HepG2 (cell line): Measurements from ENCODE around the gene CPEB4. TPM values are rescaled to one million over a fixed set of nuclear protein-coding genes. Genes with fewer than 3 reads are reported as not detected.
A peak's percentile ranks its signal among the peaks of the same experiment; 100 is the strongest.

Source experiments
- BRCA1 ChIP-seq: sonication (generic); formaldehyde crosslinking; IDR thresholded peaks from 2 replicates; pipeline ENCODE4 v1.4.0; 2020; ENCODE audit warnings: missing genetic modification reagents
- GABPB1 ChIP-seq: IDR thresholded peaks from 2 replicates; pipeline ENCODE4 v1.6.1; 2016; ENCODE audit warnings: mild to moderate bottlenecking, missing genetic modification reagents, moderate library complexity, missing compliant biosample characterization
- HCFC1 ChIP-seq: fragments of 150-350 bp; IDR thresholded peaks from 2 replicates; pipeline ENCODE4 v1.6.1; 2014; ENCODE audit warnings: low read depth, low read length
- MEIS1 ChIP-seq: sonication (generic); formaldehyde crosslinking; IDR thresholded peaks from 2 replicates; pipeline ENCODE4 v1.9.0; 2021; ENCODE audit warnings: mild to moderate bottlenecking, missing genetic modification reagents, moderate library complexity, borderline replicate concordance
- NFE2L2 ChIP-seq: fragments of 150-350 bp; IDR thresholded peaks from 2 replicates; pipeline ENCODE4 v1.6.1; 2014; ENCODE audit warnings: low read length
- NFYB ChIP-seq: sonication (generic); formaldehyde crosslinking; IDR thresholded peaks from 2 replicates; pipeline ENCODE4 v1.4.0; 2020; ENCODE audit warnings: missing genetic modification reagents
- NR2C2 ChIP-seq: sonication (generic); formaldehyde crosslinking; IDR thresholded peaks from 2 replicates; pipeline ENCODE4 v1.4.0; 2020; ENCODE audit warnings: missing genetic modification reagents, mild to moderate bottlenecking, moderate library complexity, borderline replicate concordance
- SSRP1 ChIP-seq: IDR thresholded peaks from 2 replicates; pipeline ENCODE4 v1.6.1; 2016; ENCODE audit warnings: control low read depth
- THAP11 ChIP-seq: IDR thresholded peaks from 2 replicates; pipeline ENCODE4 v1.6.1; 2016; ENCODE audit warnings: missing biosample characterization, missing genetic modification reagents
- THYN1 ChIP-seq: sonication (generic); formaldehyde crosslinking; IDR thresholded peaks from 2 replicates; pipeline ENCODE4 v1.8.1; 2023; ENCODE audit warnings: low read depth, mild to moderate bottlenecking, moderate library complexity, missing genetic modification reagents, borderline replicate concordance
- ZBTB1 ChIP-seq: sonication (generic); formaldehyde crosslinking; IDR thresholded peaks from 2 replicates; pipeline ENCODE4 v1.4.0; 2020; ENCODE audit warnings: missing genetic modification reagents, borderline replicate concordance
- ZFYVE20 ChIP-seq: sonication (generic); formaldehyde crosslinking; IDR thresholded peaks from 2 replicates; pipeline ENCODE4 v1.8.0; 2023; ENCODE audit warnings: low read depth, mild to moderate bottlenecking, moderate library complexity, missing genetic modification reagents, borderline replicate concordance
- ZNF615 ChIP-seq: sonication (generic); formaldehyde crosslinking; IDR thresholded peaks from 2 replicates; pipeline ENCODE4 v1.5.0; 2020; ENCODE audit warnings: mild to moderate bottlenecking, missing genetic modification reagents, borderline replicate concordance
- polyA plus RNA-seq, 8 experiments: library from polyadenylated mRNA; depleted of rRNA in 3 of 8; stranded (reverse) in 7 of 8; unstranded in 1 of 8; fragments of >200 nt; fragmentation: Illumina TruSeq in 4 of 8; extraction: Trizol in 4 of 8; gene quantifications; 2 replicates each; pipeline versions ENCODE4 v1.2.1 to v1.2.3, GENCODE V29; 2011 to 2016; ENCODE audit warnings: low read depth in 4 of 8, missing spikeins in 1 of 8, mixed read lengths in 1 of 8; ENCODE audit not compliant: insufficient read depth in 1 of 8
- total RNA-seq, 5 experiments: library from RNA; depleted of rRNA; stranded (reverse); fragments of >200 nt; fragmentation: Illumina TruSeq; extraction: Trizol; gene quantifications; 2 replicates each; pipeline ENCODE4 v1.2.3, GENCODE V29; 2016; ENCODE audit warnings: low read depth in 1 of 5
- TF ChIP-seq, protein P1 (sequence below): sonication (generic); formaldehyde crosslinking; IDR thresholded peaks from 2 replicates; pipeline ENCODE4 v1.4.0; 2020; ENCODE audit warnings: missing genetic modification reagents
- TF ChIP-seq, protein P2 (sequence below): sonication (generic); formaldehyde crosslinking; IDR thresholded peaks from 2 replicates; pipeline ENCODE4 v1.5.1; 2020; ENCODE audit warnings: mild to moderate bottlenecking, missing genetic modification reagents, moderate library complexity
- TF ChIP-seq, protein P3 (sequence below): sonication (generic); formaldehyde crosslinking; IDR thresholded peaks from 2 replicates; pipeline ENCODE4 v1.5.0; 2020; ENCODE audit warnings: mild to moderate bottlenecking, missing genetic modification reagents, borderline replicate concordance
- TF ChIP-seq, protein P4 (sequence below): sonication (generic); formaldehyde crosslinking; IDR thresholded peaks from 2 replicates; pipeline ENCODE4 v1.9.0; 2021; ENCODE audit warnings: missing genetic modification reagents, borderline replicate concordance

CPEB4 gene
- total and polyA plus RNA-seq, 2 of the 13 experiments (the other 11 are each of a cell fraction or from before 2014, with no cell fraction given), result 7.7 to 26.7 TPM

DNA sequence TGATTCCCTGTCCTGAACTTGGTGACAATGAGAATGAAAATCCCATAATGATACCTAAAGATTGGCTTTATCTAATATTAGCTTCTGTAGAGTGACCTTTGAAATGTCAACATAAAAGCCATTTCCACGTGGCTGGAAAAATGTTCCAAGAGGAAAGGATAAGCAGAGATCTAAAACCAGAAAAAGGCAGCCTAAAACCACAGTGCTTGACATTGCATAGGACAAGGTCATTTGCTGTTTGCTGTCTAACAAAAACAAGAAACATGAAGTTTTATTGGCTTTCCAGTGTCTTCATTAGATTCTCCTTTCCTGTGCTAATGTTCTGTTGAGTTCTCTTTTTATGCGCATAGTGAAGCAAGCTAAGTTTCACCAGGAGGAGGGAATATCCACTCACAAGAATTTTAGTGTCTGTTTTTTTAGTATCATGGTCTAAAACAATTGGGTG, 44.6 kb downstream of the CPEB4 start (continued):
- TF ChIP-seq ZFYVE20 (CRISPR knock-in tag) (no peak), NFE2L2 (no peak), ZNF615 (CRISPR knock-in tag) (no peak), MEIS1 (CRISPR knock-in tag) (no peak), GABPB1 (CRISPR knock-in tag) (no peak), NR2C2 (CRISPR knock-in tag) (peak; percentile 30; the same call in 1 of the 2 replicates), BRCA1 (no peak), THAP11 (peak; percentile 61), THYN1 (CRISPR knock-in tag) (no peak), HCFC1 (no peak), NFYB (CRISPR knock-in tag) (no peak; the same call in 1 of the 2 replicates), ZBTB1 (CRISPR knock-in tag) (no peak), SSRP1 (CRISPR knock-in tag) (no peak)
- TF ChIP-seq, protein P1, sequence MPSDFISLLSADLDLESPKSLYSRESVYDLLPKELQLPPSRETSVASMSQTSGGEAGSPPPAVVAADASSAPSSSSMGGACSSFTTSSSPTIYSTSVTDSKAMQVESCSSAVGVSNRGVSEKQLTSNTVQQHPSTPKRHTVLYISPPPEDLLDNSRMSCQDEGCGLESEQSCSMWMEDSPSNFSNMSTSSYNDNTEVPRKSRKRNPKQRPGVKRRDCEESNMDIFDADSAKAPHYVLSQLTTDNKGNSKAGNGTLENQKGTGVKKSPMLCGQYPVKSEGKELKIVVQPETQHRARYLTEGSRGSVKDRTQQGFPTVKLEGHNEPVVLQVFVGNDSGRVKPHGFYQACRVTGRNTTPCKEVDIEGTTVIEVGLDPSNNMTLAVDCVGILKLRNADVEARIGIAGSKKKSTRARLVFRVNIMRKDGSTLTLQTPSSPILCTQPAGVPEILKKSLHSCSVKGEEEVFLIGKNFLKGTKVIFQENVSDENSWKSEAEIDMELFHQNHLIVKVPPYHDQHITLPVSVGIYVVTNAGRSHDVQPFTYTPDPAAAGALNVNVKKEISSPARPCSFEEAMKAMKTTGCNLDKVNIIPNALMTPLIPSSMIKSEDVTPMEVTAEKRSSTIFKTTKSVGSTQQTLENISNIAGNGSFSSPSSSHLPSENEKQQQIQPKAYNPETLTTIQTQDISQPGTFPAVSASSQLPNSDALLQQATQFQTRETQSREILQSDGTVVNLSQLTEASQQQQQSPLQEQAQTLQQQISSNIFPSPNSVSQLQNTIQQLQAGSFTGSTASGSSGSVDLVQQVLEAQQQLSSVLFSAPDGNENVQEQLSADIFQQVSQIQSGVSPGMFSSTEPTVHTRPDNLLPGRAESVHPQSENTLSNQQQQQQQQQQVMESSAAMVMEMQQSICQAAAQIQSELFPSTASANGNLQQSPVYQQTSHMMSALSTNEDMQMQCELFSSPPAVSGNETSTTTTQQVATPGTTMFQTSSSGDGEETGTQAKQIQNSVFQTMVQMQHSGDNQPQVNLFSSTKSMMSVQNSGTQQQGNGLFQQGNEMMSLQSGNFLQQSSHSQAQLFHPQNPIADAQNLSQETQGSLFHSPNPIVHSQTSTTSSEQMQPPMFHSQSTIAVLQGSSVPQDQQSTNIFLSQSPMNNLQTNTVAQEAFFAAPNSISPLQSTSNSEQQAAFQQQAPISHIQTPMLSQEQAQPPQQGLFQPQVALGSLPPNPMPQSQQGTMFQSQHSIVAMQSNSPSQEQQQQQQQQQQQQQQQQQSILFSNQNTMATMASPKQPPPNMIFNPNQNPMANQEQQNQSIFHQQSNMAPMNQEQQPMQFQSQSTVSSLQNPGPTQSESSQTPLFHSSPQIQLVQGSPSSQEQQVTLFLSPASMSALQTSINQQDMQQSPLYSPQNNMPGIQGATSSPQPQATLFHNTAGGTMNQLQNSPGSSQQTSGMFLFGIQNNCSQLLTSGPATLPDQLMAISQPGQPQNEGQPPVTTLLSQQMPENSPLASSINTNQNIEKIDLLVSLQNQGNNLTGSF, result no peak
- TF ChIP-seq, protein P2, sequence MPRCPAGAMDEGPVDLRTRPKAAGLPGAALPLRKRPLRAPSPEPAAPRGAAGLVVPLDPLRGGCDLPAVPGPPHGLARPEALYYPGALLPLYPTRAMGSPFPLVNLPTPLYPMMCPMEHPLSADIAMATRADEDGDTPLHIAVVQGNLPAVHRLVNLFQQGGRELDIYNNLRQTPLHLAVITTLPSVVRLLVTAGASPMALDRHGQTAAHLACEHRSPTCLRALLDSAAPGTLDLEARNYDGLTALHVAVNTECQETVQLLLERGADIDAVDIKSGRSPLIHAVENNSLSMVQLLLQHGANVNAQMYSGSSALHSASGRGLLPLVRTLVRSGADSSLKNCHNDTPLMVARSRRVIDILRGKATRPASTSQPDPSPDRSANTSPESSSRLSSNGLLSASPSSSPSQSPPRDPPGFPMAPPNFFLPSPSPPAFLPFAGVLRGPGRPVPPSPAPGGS (CRISPR knock-in tag), result no peak
- TF ChIP-seq, protein P3, sequence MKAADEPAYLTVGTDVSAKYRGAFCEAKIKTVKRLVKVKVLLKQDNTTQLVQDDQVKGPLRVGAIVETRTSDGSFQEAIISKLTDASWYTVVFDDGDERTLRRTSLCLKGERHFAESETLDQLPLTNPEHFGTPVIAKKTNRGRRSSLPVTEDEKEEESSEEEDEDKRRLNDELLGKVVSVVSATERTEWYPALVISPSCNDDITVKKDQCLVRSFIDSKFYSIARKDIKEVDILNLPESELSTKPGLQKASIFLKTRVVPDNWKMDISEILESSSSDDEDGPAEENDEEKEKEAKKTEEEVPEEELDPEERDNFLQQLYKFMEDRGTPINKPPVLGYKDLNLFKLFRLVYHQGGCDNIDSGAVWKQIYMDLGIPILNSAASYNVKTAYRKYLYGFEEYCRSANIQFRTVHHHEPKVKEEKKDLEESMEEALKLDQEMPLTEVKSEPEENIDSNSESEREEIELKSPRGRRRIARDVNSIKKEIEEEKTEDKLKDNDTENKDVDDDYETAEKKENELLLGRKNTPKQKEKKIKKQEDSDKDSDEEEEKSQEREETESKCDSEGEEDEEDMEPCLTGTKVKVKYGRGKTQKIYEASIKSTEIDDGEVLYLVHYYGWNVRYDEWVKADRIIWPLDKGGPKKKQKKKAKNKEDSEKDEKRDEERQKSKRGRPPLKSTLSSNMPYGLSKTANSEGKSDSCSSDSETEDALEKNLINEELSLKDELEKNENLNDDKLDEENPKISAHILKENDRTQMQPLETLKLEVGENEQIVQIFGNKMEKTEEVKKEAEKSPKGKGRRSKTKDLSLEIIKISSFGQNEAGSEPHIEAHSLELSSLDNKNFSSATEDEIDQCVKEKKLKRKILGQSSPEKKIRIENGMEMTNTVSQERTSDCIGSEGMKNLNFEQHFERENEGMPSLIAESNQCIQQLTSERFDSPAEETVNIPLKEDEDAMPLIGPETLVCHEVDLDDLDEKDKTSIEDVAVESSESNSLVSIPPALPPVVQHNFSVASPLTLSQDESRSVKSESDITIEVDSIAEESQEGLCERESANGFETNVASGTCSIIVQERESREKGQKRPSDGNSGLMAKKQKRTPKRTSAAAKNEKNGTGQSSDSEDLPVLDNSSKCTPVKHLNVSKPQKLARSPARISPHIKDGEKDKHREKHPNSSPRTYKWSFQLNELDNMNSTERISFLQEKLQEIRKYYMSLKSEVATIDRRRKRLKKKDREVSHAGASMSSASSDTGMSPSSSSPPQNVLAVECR (CRISPR knock-in tag), result peak; percentile 39; the same call in 1 of the 2 replicates
- TF ChIP-seq, protein P4, sequence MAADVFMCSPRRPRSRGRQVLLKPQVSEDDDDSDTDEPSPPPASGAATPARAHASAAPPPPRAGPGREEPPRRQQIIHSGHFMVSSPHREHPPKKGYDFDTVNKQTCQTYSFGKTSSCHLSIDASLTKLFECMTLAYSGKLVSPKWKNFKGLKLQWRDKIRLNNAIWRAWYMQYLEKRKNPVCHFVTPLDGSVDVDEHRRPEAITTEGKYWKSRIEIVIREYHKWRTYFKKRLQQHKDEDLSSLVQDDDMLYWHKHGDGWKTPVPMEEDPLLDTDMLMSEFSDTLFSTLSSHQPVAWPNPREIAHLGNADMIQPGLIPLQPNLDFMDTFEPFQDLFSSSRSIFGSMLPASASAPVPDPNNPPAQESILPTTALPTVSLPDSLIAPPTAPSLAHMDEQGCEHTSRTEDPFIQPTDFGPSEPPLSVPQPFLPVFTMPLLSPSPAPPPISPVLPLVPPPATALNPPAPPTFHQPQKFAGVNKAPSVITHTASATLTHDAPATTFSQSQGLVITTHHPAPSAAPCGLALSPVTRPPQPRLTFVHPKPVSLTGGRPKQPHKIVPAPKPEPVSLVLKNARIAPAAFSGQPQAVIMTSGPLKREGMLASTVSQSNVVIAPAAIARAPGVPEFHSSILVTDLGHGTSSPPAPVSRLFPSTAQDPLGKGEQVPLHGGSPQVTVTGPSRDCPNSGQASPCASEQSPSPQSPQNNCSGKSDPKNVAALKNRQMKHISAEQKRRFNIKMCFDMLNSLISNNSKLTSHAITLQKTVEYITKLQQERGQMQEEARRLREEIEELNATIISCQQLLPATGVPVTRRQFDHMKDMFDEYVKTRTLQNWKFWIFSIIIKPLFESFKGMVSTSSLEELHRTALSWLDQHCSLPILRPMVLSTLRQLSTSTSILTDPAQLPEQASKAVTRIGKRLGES (CRISPR knock-in tag), result no peak
